K562 (cell line): ENCODE measurements around the gene TEX54.
A peak's percentile ranks its signal among the peaks of the same experiment; 100 is the strongest.

Experiments
- BRD4 ChIP-seq: fragments of 200-600 bp; sonication (generic); IDR thresholded peaks from 2 replicates; pipeline ENCODE4 v1.6.1; 2017; ENCODE audit warnings: inconsistent platforms
- CTCF ChIP-seq, 3 experiments: IDR thresholded peaks in 2 of 3; conservative IDR thresholded peaks in 1 of 3; 2 replicates each; pipeline ENCODE4 v1.5.1; 2011 to 2012; ENCODE audit warnings: low read length in 3 of 3, mild to moderate bottlenecking in 3 of 3, control low read depth in 2 of 3, improper control_type of control experiment in 1 of 3, inconsistent platforms in 1 of 3, low read depth in 1 of 3, mixed read lengths in 1 of 3, moderate library complexity in 1 of 3; ENCODE audit not compliant: insufficient read depth in 2 of 3
- HNRNPUL1 ChIP-seq: fragments of 200-400 bp; formaldehyde crosslinking; IDR thresholded peaks from 2 replicates; pipeline ENCODE4 v1.6.1; 2017; ENCODE audit warnings: low read length
- L3MBTL2 ChIP-seq: fragments of 450-650 bp; IDR thresholded peaks from 2 replicates; pipeline ENCODE4 v1.6.1; 2016; ENCODE audit warnings: mild to moderate bottlenecking, moderate library complexity
- MAX ChIP-seq: sonication (generic); formaldehyde crosslinking; IDR thresholded peaks from 2 replicates; pipeline ENCODE4 v1.9.0; 2022; ENCODE audit warnings: mild to moderate bottlenecking, missing genetic modification reagents
- WHSC1 ChIP-seq: IDR thresholded peaks from one replicate; pipeline ENCODE4 v1.6.1; 2012; ENCODE audit warnings: low read length, control low read depth, inconsistent platforms
- ZFP30 ChIP-seq: fragments of 250-450 bp; sonication (Bioruptor Pico); IDR thresholded peaks from 2 replicates; pipeline ENCODE4 v1.8.0; 2022; ENCODE audit warnings: moderate library complexity, mild to moderate bottlenecking, inconsistent platforms, borderline replicate concordance
- ZNF280B ChIP-seq: fragments of 250-450 bp; sonication (Bioruptor Pico); IDR thresholded peaks from 2 replicates; pipeline ENCODE4 v1.5.1; 2021; ENCODE audit warnings: mild to moderate bottlenecking
- TF ChIP-seq, protein P1 (sequence below), 2 experiments: fragments of 450-650 bp; formaldehyde crosslinking in 1 of 2; IDR thresholded peaks; 2 replicates each; pipeline versions ENCODE4 v1.4.0 to v1.6.1; 2014 to 2020; ENCODE audit warnings: mild to moderate bottlenecking in 2 of 2, borderline replicate concordance in 1 of 2, low read depth in 1 of 2
- TF ChIP-seq, protein P2 (sequence below): sonication (generic); formaldehyde crosslinking; IDR thresholded peaks from 2 replicates; pipeline ENCODE4 v1.8.0; 2022; ENCODE audit warnings: mild to moderate bottlenecking, low read depth, missing genetic modification reagents

- TF ChIP-seq, protein P1, sequence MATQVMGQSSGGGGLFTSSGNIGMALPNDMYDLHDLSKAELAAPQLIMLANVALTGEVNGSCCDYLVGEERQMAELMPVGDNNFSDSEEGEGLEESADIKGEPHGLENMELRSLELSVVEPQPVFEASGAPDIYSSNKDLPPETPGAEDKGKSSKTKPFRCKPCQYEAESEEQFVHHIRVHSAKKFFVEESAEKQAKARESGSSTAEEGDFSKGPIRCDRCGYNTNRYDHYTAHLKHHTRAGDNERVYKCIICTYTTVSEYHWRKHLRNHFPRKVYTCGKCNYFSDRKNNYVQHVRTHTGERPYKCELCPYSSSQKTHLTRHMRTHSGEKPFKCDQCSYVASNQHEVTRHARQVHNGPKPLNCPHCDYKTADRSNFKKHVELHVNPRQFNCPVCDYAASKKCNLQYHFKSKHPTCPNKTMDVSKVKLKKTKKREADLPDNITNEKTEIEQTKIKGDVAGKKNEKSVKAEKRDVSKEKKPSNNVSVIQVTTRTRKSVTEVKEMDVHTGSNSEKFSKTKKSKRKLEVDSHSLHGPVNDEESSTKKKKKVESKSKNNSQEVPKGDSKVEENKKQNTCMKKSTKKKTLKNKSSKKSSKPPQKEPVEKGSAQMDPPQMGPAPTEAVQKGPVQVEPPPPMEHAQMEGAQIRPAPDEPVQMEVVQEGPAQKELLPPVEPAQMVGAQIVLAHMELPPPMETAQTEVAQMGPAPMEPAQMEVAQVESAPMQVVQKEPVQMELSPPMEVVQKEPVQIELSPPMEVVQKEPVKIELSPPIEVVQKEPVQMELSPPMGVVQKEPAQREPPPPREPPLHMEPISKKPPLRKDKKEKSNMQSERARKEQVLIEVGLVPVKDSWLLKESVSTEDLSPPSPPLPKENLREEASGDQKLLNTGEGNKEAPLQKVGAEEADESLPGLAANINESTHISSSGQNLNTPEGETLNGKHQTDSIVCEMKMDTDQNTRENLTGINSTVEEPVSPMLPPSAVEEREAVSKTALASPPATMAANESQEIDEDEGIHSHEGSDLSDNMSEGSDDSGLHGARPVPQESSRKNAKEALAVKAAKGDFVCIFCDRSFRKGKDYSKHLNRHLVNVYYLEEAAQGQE (IDR thresholded peaks at IDR 0.05; ENCODE audit: borderline replicate concordance) = no peak
- TF ChIP-seq, protein P1 (CRISPR knock-in tag; IDR thresholded peaks at IDR 0.05; ENCODE audit: low read depth) = no peak
- no peak for TF ChIP-seq CTCF (IDR thresholded peaks at IDR 0.05 in 2 of 3, conservative IDR thresholded peaks at IDR 0.05 in 1 of 3; ENCODE audit: insufficient read depth in 2 of 3, low read depth in 1 of 3, low read length in 3 of 3)
- TF ChIP-seq ZNF280B (CRISPR knock-in tag) = no peak
- no peak for TF ChIP-seq BRD4
- peak; percentile 60; the same call in 1 of the 2 replicates for TF ChIP-seq HNRNPUL1
- TF ChIP-seq MAX = no peak
- no peak for TF ChIP-seq WHSC1
- no peak for TF ChIP-seq L3MBTL2
- TF ChIP-seq ZFP30 (CRISPR knock-in tag) = no peak
- TF ChIP-seq, protein P2, sequence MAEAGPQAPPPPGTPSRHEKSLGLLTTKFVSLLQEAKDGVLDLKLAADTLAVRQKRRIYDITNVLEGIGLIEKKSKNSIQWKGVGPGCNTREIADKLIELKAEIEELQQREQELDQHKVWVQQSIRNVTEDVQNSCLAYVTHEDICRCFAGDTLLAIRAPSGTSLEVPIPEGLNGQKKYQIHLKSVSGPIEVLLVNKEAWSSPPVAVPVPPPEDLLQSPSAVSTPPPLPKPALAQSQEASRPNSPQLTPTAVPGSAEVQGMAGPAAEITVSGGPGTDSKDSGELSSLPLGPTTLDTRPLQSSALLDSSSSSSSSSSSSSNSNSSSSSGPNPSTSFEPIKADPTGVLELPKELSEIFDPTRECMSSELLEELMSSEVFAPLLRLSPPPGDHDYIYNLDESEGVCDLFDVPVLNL = no peak
Observed at GRCh38 chr11:62854013-62854824, 21.6 kb upstream of the TEX54 start.
